ENCODE data around the gene RAD18. TPM values are rescaled to one million over a fixed set of nuclear protein-coding genes. Genes with fewer than 3 reads are reported as not detected.

The RAD18 gene
- total and polyA plus RNA-seq, 10 donors: 1.6 to 20.7 (median 12.4) TPM

DNA sequence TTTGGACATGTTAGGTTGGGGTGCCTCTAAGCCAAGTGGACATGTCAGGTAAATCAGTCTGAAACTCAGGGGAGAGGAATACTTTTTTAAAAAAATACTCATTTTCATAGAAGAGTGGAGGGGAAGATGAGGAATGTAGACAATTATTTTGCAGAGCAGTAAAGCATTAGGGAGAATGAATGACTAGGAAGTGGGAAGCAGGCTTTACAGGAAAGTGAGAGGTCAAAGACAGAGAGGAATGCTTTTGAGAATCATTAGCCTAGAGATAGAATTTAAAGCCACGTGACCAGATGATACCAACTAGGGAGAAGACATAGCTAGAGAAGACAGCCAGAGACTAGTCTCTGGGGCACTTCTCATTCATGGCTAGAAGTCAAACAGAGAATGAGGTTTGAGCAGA lies 91.0 kb downstream of the RAD18 start:
- H3K36me3 ChIP-seq: peaks cover 0 to 10% (median 0%) of the 10 kb centered on the region in 6 donors
- no peak for DNase-seq
- no peaks in the 10 kb centered on the region for H3K9me3 ChIP-seq
- TF ChIP-seq POLR2AphosphoS5 (IDR thresholded peaks at IDR 0.05) (no peak), POLR2A (IDR thresholded peaks at IDR 0.05) (no peak), CTCF (IDR thresholded peaks at IDR 0.05 in 8 of 11, conservative IDR thresholded peaks at IDR 0.05 in 3 of 11) (no peak)
- no peaks in the 10 kb centered on the region for H3K27me3 ChIP-seq (replicated peaks in 1 of 7)
- no peak overlapping the region for H3K4me3 ChIP-seq
- no peak overlapping the region for H3K27ac ChIP-seq
- 61 to 83% (median 76%) methylated on average over 1 of the region's 1 CpG for WGBS, 5 donors
- no peaks in the 10 kb centered on the region for H3K4me1 ChIP-seq
- intact Hi-C loops (cut with DNase I; ENCODE audit: low total_unique reads): no loop called here

DNA sequence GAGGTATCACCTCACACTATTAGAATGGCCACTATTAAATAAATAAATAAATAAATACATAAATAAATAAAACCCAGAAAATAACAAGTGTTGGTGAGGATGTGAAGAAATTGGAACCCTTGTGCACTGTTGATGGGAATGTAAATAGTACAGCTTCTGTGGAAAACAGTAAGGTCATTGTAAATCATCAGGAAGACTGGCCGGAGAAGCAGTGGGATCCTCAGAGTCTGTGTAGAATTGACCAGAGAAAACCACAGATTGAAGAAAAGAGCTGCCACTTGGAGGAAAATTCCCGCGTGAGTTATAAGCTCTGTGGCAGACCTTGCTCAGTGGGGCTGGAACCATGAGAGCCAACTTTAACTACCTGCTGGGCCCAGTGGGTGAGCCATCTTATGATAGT lies 92.0 kb downstream of the RAD18 start:
- Histone ChIP-seq H3K4me3 (no peak overlapping the region), H3K27me3 (replicated peaks in 1 of 7) (no peaks in the 10 kb centered on the region), H3K4me1 (no peaks in the 10 kb centered on the region), H3K27ac (no peak overlapping the region), H3K9me3 (no peaks in the 10 kb centered on the region), H3K36me3 (peaks cover 0 to under 1% (median 0%) of the 10 kb centered on the region in 6 donors)
- DNase-seq: no peak
- intact Hi-C loops (cut with DNase I; ENCODE audit: low total_unique reads): no loop called here
- 90 to 97% (median 96%) methylated on average over 3 of the region's 3 CpGs for WGBS, 5 donors
- no peak for TF ChIP-seq POLR2AphosphoS5 (IDR thresholded peaks at IDR 0.05)
- TF ChIP-seq POLR2A (IDR thresholded peaks at IDR 0.05): no peak
- TF ChIP-seq CTCF (IDR thresholded peaks at IDR 0.05 in 8 of 11, conservative IDR thresholded peaks at IDR 0.05 in 3 of 11): no peak

DNA sequence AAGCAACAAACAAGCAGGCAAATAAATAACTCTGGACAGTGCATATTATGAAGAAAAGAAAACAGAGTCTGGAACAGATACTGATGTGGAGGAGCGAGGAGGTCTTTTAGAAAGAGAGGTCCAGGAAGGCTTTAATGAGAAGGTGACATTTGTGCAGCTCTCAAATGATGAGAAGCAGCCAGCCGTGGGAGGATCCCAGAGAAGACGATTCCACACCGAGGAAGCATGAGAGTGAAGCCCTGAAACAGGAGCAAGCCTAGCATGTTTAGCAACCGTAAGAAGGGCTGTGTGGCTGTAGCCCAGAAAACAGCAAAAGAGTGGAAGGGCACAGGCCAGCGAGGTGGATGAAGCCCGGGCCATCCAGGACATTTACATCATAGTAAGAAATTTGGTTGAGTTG lies 93.1 kb downstream of the RAD18 start:
- 90 to 96% (median 92%) methylated on average over 7 of the region's 7 CpGs for WGBS, 5 donors
- H3K27me3 ChIP-seq (replicated peaks in 1 of 7): no peaks in the 10 kb centered on the region
- no peak for DNase-seq
- no peaks in the 10 kb centered on the region for H3K36me3 ChIP-seq
- TF ChIP-seq POLR2A (IDR thresholded peaks at IDR 0.05) (no peak), POLR2AphosphoS5 (IDR thresholded peaks at IDR 0.05) (no peak), CTCF (IDR thresholded peaks at IDR 0.05 in 8 of 11, conservative IDR thresholded peaks at IDR 0.05 in 3 of 11) (no peak)
- H3K4me1 ChIP-seq: no peaks in the 10 kb centered on the region
- H3K9me3 ChIP-seq: no peaks in the 10 kb centered on the region
- H3K27ac ChIP-seq: no peak overlapping the region
- H3K4me3 ChIP-seq: no peak overlapping the region
- intact Hi-C loops (cut with DNase I; ENCODE audit: low total_unique reads): no loop called here

DNA sequence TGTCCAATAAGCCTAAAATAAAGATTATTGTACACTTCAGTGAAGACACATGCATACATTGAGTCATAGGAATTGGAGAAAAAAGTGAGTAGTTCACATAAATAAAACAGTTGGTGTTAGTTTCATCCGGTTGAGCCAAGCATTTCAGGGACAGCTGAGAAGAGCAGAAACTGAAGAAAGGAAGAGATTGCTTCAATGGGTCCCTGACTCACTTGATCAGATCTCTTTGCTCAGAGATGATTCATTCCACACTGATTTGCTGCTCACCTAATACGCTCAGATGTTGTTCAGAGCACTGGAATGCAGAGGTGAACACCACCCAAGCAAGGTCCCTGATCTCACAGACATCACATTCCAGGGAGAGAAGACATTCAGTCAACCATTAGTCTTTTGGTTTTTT lies 93.7 kb downstream of the RAD18 start:
- no peak for DNase-seq
- Histone ChIP-seq H3K27ac (no peak overlapping the region), H3K9me3 (no peaks in the 10 kb centered on the region), H3K4me3 (no peak overlapping the region), H3K4me1 (no peaks in the 10 kb centered on the region), H3K36me3 (no peaks in the 10 kb centered on the region), H3K27me3 (replicated peaks in 1 of 7) (no peaks in the 10 kb centered on the region)
- TF ChIP-seq POLR2AphosphoS5 (IDR thresholded peaks at IDR 0.05): no peak
- TF ChIP-seq CTCF (IDR thresholded peaks at IDR 0.05 in 8 of 11, conservative IDR thresholded peaks at IDR 0.05 in 3 of 11): no peak
- intact Hi-C loops (cut with DNase I; ENCODE audit: low total_unique reads): no loop called here
- WGBS, 5 donors: 82 to 92% (median 87%) methylated on average over 2 of the region's 2 CpGs

Data from spleen (tissue), 11 donors.